ENCODE measurements around the gene SIPA1L3. TPM values are rescaled to one million over a fixed set of nuclear protein-coding genes. Genes with fewer than 3 reads are reported as not detected.

The SIPA1L3 gene
- total RNA-seq, 1 experiment from 2014 or later: 13.8 TPM

DNA sequence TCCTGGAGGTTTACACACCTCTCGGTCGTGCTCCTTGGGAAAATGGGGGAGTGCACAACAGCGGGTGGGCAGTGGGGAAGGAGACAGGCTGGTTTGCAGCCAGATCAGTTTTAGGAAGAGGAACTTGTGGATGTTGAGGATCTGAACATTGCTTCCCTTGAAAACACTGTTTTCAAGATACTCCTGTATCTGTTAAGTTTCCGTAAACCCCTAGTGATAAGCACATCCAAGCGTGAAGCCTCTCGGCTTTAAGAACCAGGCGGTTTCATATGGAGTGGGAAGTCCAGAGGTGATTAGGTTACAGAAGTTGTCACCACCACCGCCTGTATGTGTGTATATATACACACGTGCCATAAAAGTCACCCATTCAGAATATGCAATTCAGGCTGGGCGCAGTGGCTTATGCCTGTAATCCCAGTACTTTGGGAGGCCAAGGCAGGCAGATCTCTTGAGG lies 47.4 kb downstream of the SIPA1L3 start:
- H3K36me3 ChIP-seq: no peaks in the 10 kb centered on the region
- no peaks in the 10 kb centered on the region for H3K27me3 ChIP-seq
- peaks cover 2% of the 10 kb centered on the region; the same call in 1 of the 2 replicates for H3K9me3 ChIP-seq
- H3K4me3 ChIP-seq: no peak overlapping the region
- no peak for DNase-seq

DNA sequence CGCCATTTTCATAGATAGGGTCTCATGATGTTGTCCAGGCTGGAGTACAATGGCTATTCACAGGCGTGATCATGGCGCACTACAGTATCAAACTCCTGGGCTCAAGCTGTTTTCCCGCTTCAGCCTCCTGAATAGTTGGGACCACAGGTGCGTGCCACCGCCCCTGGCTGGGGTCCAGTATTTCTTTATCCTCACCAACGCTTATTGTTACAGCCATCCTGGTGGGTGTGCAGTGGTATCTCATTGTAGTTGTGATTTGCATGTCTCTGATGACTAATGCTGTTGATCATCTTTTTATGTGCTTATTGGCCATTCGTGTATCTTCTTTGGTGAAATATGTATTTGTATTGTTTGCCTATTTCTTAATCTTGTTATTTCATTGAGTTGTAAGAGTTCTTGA lies 49.0 kb downstream of the SIPA1L3 start:
- no peak overlapping the region for H3K4me3 ChIP-seq
- no peak for DNase-seq
- no peaks in the 10 kb centered on the region for H3K27me3 ChIP-seq
- no peaks in the 10 kb centered on the region for H3K36me3 ChIP-seq
- peaks cover 6% of the 10 kb centered on the region for H3K9me3 ChIP-seq

DNA sequence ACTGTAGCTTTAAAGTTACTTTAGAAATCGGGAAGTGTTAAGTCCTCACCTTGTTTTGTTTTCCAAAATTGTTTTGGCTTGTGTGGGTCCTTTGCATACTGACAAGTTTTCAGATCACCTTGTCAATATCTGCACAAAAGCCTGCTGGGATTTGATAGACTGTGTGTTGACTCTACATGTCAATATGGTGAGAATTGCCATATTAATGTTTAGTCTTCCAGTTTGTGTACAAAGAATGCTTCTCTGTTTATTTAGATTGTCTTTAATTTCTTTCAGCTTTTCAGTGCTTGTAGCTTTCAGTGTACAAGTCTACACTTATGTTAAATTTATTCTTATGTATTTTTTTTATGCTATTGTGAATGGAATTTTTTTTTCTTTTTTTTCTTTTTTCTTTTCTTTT lies 50.2 kb downstream of the SIPA1L3 start:
- H3K4me3 ChIP-seq: no peak overlapping the region
- H3K9me3 ChIP-seq: peaks cover 9% of the 10 kb centered on the region
- DNase-seq: no peak
- no peaks in the 10 kb centered on the region for H3K36me3 ChIP-seq
- no peaks in the 10 kb centered on the region for H3K27me3 ChIP-seq

DNA sequence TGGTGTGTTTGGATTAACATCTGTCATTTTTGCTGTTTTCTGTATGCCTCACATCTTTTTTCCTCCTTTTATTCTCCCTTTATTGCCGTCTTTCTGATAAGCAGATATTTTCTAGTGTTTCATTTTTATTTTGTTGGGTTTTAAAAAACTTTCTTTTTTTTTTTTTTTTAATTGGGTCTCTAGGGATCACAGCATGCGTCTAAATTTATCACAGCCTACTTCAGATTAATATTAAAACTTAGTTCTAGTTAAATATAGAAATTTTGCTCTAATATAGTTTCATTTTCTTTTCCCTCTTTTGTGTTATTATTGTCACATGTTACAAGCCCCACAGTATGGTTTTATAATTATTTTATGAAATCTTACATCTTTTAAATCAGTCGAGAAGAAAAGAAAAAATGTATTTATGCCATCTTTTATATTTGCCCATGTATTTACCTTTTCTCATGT lies 52.7 kb downstream of the SIPA1L3 start:
- Histone ChIP-seq H3K27me3 (no peaks in the 10 kb centered on the region), H3K9me3 (peaks cover 9% of the 10 kb centered on the region), H3K36me3 (no peaks in the 10 kb centered on the region), H3K4me3 (no peak overlapping the region)
- no peak for DNase-seq

DNA sequence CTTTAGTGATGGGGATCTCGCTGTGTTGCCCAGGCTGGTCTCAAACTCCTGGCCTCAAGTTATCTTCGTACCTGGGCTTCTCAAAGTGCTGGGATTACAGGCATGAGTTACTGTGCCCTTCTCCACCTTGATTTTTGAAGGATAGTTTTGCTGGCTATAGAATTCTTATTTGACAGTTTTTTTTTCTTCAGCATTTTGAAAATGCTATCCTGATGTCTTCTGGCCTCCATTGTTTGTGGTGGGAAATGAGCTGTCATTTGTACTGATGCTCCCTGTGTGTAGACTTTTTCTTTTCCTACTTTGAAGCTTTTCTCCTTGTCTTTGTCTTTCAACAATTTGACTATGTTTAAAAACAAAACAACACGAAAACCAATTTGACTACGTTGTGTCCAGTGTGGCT lies 54.2 kb downstream of the SIPA1L3 start:
- DNase-seq: no peak
- Histone ChIP-seq H3K36me3 (no peaks in the 10 kb centered on the region), H3K9me3 (peaks cover 9% of the 10 kb centered on the region)

DNA sequence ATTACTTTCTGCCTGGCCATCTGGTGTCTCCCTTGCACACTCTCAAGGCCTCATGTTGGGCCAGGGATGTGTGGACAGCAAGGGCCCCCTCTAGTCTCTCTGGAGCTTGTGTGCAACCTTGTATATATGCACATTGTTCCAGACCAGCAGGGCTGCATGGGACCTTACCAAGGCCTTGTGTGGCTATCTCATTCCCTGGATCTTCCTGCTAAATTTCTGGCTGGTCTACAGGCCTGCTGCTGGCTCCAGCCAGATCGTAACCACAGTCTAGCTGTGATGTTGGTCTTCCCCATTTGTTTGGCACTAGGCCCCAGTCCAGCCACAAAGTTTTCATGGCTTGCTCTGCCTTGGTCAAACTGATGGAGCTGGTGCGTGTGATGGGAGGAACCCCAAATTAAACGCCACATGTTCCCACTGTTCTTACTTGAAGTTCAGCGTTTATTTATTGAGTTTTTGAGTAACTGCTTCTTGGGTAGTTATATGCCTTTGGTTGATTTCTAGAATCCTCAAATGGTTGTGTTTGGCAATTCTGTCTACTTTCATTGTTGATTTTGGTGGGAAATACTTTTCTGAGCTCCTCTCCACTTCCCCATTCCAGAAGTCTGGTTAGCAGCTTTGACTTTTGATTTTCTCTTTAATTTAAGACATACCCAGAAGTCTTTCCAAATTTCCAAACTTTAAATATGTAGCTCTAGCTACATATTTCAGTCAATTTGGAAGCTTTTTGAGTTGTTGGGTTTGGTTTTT lies 56.4 kb downstream of the SIPA1L3 start:
- peak; percentile 67 for DNase-seq
- no peaks in the 10 kb centered on the region for H3K27me3 ChIP-seq
- H3K4me3 ChIP-seq: no peak overlapping the region
- no peaks in the 10 kb centered on the region for H3K36me3 ChIP-seq
- H3K9me3 ChIP-seq: peaks cover 9% of the 10 kb centered on the region

More for the DNA sequence above, 54.2 kb downstream of the SIPA1L3 start:
- Histone ChIP-seq H3K4me3 (no peak overlapping the region), H3K27me3 (no peaks in the 10 kb centered on the region)

DNA sequence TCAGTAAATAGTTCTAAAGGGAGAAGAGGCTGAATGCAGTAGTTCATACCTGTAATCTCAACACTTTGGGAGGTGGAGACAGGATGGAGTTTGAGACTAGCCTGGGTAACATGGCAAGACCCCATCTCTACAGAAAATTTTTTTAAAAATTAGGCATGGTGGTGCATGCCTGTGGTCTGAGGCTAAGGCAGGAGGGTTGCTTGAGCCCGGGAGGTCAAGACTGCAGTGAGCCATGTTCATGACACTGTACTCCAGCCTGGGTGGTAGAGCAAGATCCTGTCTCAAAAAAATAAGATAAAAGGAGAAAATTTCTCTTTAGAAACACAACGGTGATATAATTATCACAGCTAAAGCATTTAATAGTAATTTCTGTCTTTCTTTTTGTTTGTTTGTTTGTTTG lies 57.1 kb downstream of the SIPA1L3 start:
- Histone ChIP-seq H3K4me3 (no peak overlapping the region), H3K36me3 (no peaks in the 10 kb centered on the region), H3K9me3 (peaks cover 7% of the 10 kb centered on the region), H3K27me3 (no peaks in the 10 kb centered on the region)
- no peak for DNase-seq

DNA sequence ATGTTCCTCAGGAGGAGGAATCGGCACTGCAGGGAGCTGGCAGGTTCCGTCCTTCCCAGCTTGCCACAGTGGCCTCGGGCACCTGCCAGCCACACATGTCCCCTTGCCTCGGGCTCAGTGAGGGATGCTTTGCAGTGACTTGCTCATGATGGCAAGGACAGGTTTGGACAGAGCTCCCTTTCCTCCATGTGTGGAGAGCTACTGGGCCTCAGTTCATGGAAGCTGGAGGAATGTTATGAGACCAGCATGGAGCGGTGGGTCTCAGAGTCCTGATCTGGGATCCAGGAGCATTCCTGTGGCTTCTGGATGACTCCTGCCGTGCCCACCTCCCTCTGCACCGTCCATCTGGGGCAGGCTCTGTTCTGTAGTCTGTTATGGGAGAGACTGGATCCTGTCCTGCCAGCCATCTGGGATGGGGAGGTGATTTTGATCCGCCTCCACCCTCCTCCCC lies 59.2 kb downstream of the SIPA1L3 start:
- no peak overlapping the region for H3K4me3 ChIP-seq
- DNase-seq: no peak

DNA sequence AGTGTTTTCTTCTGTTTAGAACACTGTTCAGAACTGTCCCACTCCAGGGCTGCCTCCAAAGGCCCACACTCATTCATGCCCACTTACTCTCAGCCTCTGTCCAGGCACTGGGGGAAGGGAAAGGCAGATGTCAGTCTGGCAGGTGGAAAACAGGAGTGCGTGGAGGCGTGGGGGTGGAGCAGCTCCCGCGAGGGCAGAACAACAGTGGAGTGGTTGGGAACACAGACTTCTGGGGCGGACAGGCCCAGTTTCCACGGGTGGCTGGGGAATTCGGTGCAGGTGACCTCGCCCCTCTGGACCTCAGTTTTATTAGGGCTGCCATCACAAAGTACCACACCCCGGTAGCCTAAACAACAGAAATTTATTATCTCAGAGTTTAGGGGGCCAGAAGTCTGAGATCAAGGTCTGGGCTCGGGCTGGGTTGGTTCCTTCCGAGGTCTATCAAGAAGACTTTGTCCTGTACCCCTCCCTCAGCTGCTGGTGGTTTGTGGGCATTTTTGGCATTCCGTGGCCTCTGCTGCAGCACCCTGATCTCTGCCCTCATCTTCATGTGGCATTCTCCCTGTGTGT lies 59.7 kb downstream of the SIPA1L3 start:
- peaks cover 4% of the 10 kb centered on the region for H3K36me3 ChIP-seq
- no peak overlapping the region for H3K4me3 ChIP-seq
- H3K9me3 ChIP-seq: peaks cover 9% of the 10 kb centered on the region
- H3K27me3 ChIP-seq: no peaks in the 10 kb centered on the region
- DNase-seq: no peak

More for the DNA sequence above, 59.2 kb downstream of the SIPA1L3 start:
- peaks cover 4% of the 10 kb centered on the region for H3K36me3 ChIP-seq
- peaks cover 12% of the 10 kb centered on the region for H3K9me3 ChIP-seq
- no peaks in the 10 kb centered on the region for H3K27me3 ChIP-seq

DNA sequence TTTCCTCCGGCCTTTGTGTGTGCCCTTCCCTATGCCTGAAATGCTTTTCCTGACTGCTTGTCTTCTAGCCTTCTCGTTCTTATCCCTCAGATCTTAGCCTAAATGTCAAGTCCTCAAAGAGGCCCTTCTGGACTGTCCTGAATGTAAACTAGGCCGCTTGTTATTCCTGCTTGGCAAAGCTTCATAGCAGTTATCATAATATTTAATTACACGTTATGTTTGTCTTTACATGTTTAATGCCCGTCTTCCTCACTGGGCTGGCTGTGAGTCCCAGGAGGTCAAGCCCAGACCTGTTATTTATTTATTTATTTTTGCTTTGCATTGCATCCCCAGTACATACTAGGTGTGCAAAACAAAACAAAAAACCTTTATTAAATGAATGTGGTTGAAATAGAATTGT lies 62.7 kb downstream of the SIPA1L3 start:
- no peak for DNase-seq
- Histone ChIP-seq H3K4me3 (no peak overlapping the region), H3K27me3 (no peaks in the 10 kb centered on the region), H3K9me3 (peaks cover 9% of the 10 kb centered on the region), H3K36me3 (peaks cover 4% of the 10 kb centered on the region)

DNA sequence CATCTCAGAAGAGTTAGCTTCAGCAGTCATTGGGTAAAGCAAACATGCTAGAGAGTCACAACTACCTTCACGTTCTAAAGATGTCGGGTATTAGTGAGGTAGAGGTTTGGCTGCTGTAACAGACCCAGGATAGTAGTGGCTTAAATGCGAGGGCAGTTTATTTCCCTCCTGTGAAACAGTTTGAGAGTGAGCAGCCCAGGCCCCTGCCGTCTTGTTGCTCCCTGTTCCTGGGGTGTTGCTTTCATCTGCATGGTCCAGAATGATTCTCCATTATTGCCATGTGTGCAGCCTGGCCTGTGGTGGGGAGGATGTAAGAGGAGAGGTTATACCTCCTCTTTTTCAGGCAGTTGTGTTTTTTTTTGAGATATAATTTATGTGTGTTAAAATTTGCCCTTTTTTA lies 63.7 kb downstream of the SIPA1L3 start:
- Histone ChIP-seq H3K4me3 (no peak overlapping the region), H3K27me3 (no peaks in the 10 kb centered on the region), H3K36me3 (peaks cover 6% of the 10 kb centered on the region), H3K9me3 (peaks cover 9% of the 10 kb centered on the region)
- DNase-seq: no peak

DNA sequence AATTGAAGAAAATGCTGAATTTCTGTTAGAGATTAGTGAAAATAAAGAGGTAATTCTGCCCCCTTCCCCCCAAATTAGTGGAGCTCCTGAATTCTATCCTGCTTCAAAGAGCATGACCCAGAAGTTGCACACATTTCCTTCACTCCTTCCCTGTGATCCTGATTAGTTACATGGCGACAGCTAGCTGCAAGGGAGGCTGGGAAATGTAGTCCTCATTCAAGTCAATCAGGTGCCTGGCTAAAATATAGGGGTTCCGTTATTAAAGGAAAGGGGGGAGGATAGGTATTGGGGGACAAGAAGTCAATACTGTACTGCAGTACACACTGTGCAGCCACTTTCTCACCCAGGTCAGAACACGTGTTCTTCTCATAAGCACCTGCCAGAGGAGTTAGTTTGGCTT lies 65.8 kb downstream of the SIPA1L3 start:
- DNase-seq: no peak
- no peaks in the 10 kb centered on the region for H3K27me3 ChIP-seq
- H3K36me3 ChIP-seq: peaks cover 6% of the 10 kb centered on the region
- no peak overlapping the region for H3K4me3 ChIP-seq
- H3K9me3 ChIP-seq: peaks cover 9% of the 10 kb centered on the region

DNA sequence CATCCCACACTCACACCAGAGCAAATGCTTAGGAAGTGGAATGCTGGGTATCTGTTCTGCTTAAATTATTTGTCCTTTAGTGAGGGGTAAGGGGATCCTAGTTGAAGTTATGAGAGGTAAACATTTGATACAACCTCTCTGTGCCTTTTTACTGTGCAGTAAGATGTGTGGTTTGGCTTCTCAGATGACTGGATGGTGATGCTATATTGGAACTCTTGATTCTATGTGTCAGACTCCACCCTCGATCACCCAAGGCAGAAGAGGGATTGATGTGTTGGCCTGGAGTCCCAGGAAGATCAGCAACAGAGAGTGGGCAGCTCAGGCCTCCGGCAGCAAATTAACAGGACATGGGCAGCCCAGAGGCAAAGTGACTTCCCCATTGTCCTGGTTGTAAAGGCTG lies 66.7 kb downstream of the SIPA1L3 start:
- Histone ChIP-seq H3K36me3 (peaks cover 6% of the 10 kb centered on the region), H3K9me3 (peaks cover 9% of the 10 kb centered on the region), H3K27me3 (no peaks in the 10 kb centered on the region), H3K4me3 (no peak overlapping the region)
- DNase-seq: no peak

DNA sequence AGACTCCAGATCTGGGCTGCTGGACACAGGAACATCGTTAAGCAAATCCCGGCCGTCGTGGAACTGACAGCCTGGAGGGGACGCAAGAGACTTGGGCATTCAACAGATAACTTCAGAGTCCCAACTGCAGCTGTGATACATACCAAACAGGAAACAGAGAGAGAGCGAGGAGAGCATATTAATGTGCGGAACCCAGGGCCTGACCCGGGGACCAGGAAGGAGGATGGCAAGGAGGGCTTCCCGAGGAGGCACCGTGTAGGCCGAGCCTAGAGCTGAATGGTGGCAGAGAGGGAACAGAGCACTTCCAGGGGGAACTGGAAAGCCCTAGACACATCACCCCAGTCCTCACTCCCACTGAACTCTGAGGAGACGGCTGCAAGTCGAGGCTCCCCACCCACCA lies 68.1 kb downstream of the SIPA1L3 start:
- no peaks in the 10 kb centered on the region for H3K27me3 ChIP-seq
- H3K36me3 ChIP-seq: peaks cover 6% of the 10 kb centered on the region
- peaks cover 6% of the 10 kb centered on the region for H3K9me3 ChIP-seq
- no peak overlapping the region for H3K4me3 ChIP-seq
- DNase-seq: no peak

DNA sequence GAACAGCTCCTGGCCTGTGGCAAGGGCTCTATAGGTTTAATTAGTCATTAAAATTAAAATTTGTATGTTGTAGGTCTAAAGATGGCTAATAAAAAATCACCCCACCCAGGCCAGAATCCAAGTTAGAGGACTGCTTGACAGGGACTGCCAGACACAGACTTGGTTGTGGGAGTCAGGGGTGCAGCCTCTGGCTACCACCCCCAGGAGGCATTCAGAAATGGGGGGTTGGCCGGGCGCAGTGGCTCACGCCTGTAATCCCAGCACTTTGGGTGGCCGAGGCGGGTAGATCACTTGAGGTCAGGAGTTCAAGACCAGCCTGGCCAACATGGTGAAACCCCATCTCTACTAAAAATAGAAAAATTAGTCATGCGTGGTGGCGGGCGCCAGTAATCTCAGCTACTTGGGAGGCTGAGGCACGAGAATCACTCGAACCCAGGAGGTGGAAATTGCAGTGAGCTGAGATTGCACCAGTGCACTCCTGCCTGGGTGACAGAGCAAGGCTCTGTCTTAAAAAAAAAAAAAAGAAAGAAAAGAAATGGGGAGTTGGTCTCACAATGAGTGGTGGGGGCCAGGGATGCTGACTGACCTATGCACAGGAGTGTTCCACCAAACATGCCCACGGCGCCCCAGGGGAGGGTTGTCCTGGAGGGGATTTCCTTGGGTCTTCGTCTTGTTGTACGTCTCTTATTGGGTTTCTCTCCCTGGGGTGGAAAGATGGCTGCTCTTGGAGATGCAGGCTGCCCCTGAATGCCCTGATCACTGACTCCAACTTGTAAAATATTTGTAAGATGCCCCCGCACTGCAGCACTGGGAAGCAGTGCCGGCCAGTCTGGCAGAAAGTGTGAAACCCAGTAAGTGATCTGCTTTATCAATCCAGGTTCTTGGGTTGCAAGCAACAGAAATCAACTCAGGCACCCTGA lies 68.8 kb downstream of the SIPA1L3 start:
- no peaks in the 10 kb centered on the region; the same call in 1 of the 2 replicates for H3K9me3 ChIP-seq
- no peak overlapping the region for H3K4me3 ChIP-seq
- no peaks in the 10 kb centered on the region for H3K27me3 ChIP-seq
- H3K36me3 ChIP-seq: 0 out of 2 replicates have a peak, but pooled peaks cover 2% of the 10 kb centered on the region
- DNase-seq: no peak

DNA sequence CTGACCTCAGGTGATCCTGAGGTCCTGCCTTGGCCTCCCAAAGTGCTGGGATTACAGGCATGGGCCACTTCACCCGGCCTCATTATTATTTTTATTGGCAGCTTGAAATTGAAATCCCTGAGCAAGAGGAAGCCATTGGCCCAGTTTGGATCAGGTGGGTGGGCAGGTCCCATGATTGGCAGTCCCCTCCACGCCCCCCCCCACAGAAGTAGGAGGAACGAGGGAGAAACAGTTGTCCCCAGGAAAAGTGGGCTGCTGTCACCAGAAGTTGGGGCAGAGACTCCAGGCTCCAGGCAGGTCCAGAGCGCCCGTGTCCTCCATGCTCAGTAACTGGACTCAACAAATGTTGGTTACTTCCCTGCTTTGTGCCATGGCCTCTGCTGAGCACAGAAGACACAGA lies 70.4 kb downstream of the SIPA1L3 start:
- H3K4me3 ChIP-seq: no peak overlapping the region
- DNase-seq: no peak
- 0 out of 2 replicates have a peak, but pooled peaks cover 2% of the 10 kb centered on the region for H3K36me3 ChIP-seq
- no peaks in the 10 kb centered on the region for H3K9me3 ChIP-seq
- H3K27me3 ChIP-seq: no peaks in the 10 kb centered on the region

DNA sequence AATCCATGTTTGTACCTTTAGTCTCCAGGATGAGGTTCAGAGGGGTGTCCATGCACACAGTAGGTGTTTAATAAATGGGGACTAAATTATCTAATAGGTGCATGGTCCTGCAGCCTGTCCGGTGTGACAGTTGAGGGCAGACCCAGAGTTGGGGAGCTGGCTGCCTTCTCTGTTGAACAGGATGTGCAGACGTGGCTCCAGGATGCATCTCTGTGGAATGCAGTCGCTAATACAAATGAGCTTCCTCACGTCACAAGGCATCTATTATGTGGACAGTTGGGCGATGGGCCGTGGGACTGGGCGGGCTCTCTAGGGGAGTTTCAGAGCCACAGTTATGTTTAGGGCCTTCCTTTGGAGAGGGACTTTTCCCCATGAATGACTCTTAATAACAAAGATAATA lies 71.0 kb downstream of the SIPA1L3 start:
- H3K36me3 ChIP-seq: 0 out of 2 replicates have a peak, but pooled peaks cover 2% of the 10 kb centered on the region
- H3K4me3 ChIP-seq: no peak overlapping the region
- no peak for DNase-seq
- H3K9me3 ChIP-seq: no peaks in the 10 kb centered on the region
- no peaks in the 10 kb centered on the region for H3K27me3 ChIP-seq

Data from MG63 (cell line).